ENCODE results near the gene PRTN3. TPM values are rescaled to one million over a fixed set of nuclear protein-coding genes. Genes with fewer than 3 reads are reported as not detected.

The PRTN3 gene
- total RNA-seq, 4 donors from 2014 or later, result not detected

- Histone ChIP-seq H3K9me3 (no peaks in the 10 kb centered on the region), H3K36me3 (no peaks in the 10 kb centered on the region), H3K27ac (no peak overlapping the region), H3K4me1 (peaks cover 0 to 16% (median 13%) of the 10 kb centered on the region in 3 donors), H3K27me3 (peaks cover 0 to 48% (median 11%) of the 10 kb centered on the region in 4 donors), H3K4me3 (peak overlapping the region in 2 of 4 donors; percentile 40 to 55)
- intact Hi-C loops (cut with DNase I), result no loop called here
- TF ChIP-seq POLR2A (IDR thresholded peaks at IDR 0.05) (no peak), CTCF (IDR thresholded peaks at IDR 0.05) (no peak)
- DNase-seq, result no peak
- 0% methylated on average over 2 of the region's 64 CpGs; no CpG with 5 or more reads in 1 of the 2 donors for WGBS, 2 donors
These were observed 19.5 kb upstream of the PRTN3 start for GRCh38 chr19:821231-821824.

- Histone ChIP-seq H3K27ac (no peak within 1 kb of the TSS), H3K4me1 (peaks cover 0 to 16% (median 13%) of the 10 kb centered on the region in 3 donors), H3K4me3 (peak within 1 kb of the TSS in 2 of 4 donors; percentile 40 to 55), H3K27me3 (peaks cover 0 to 48% (median 11%) of the 10 kb centered on the region in 4 donors), H3K36me3 (no peaks in the 10 kb centered on the region), H3K9me3 (no peaks in the 10 kb centered on the region)
- no CpG with 5 or more reads among the region's 86 CpGs for WGBS, 2 donors
- no peak for TF ChIP-seq POLR2A (IDR thresholded peaks at IDR 0.05)
- no peak for TF ChIP-seq CTCF (IDR thresholded peaks at IDR 0.05)
- intact Hi-C loops (cut with DNase I), result no loop called here
- no peak for DNase-seq
These were observed 18.8 kb upstream of the PRTN3 start, which contains the start of gene PLPPR3 for GRCh38 chr19:821825-822503. Gene PLPPR3, minus strand, starts transcription at chr19:821955. Its CDS starts 396 bp downstream, at chr19:821559.

- H3K27ac ChIP-seq, result no peak overlapping the region
- TF ChIP-seq CTCF (IDR thresholded peaks at IDR 0.05) (no peak), POLR2A (IDR thresholded peaks at IDR 0.05) (no peak)
- no peaks in the 10 kb centered on the region for H3K36me3 ChIP-seq
- intact Hi-C loops (cut with DNase I), result no loop called here
- H3K9me3 ChIP-seq, result no peaks in the 10 kb centered on the region
- H3K4me1 ChIP-seq, result peaks cover 0 to 22% (median 13%) of the 10 kb centered on the region in 3 donors
- H3K4me3 ChIP-seq, result no peak overlapping the region
- whole genome bisulfite sequencing, 2 donors, result 61 to 73% methylated on average over 4 to 5 of the region's 12 CpGs
- no peak for DNase-seq
- peaks cover 0 to 63% (median 11%) of the 10 kb centered on the region in 4 donors for H3K27me3 ChIP-seq
These were observed 17.2 kb upstream of the PRTN3 start for GRCh38 chr19:823565-824121.

GRCh38 chr19:824885-825284 lies 15.9 kb upstream of the PRTN3 start:
- intact Hi-C loops (cut with DNase I), result no loop called here
- Histone ChIP-seq H3K36me3 (no peaks in the 10 kb centered on the region), H3K27me3 (peaks cover 0 to 72% (median 11%) of the 10 kb centered on the region in 4 donors), H3K4me3 (no peak overlapping the region), H3K9me3 (no peaks in the 10 kb centered on the region), H3K4me1 (peaks cover 0 to 22% (median 13%) of the 10 kb centered on the region in 3 donors), H3K27ac (no peak overlapping the region)
- WGBS, 2 donors, result 62 to 65% methylated on average over 5 to 9 of the region's 15 CpGs
- DNase-seq, result no peak
- no peak for TF ChIP-seq CTCF (IDR thresholded peaks at IDR 0.05)
- no peak for TF ChIP-seq POLR2A (IDR thresholded peaks at IDR 0.05)
